T-cell (primary cell): ENCODE measurements around the gene GRXCR2. TPM values are rescaled to one million over a fixed set of nuclear protein-coding genes. Genes with fewer than 3 reads are reported as not detected.

Experiments
- ATAC-seq, 4 experiments: fragments of 200-7000 bp in 3 of 4; fragments of 150-1000 bp in 1 of 4; cut with Tn5 transposase; replicated peaks in 1 of 4; 1 replicate in 3 of 4; 2 replicates in 1 of 4; pipeline ENCODE4 v1.10.0; 2021; ENCODE audit warnings: moderate library complexity in 3 of 4, mild to moderate bottlenecking in 2 of 4, moderate number of reproducible peaks in 1 of 4
- CTCF ChIA-PET, 2 donors: fragments of 300-600 bp; sonication (Branson Sonifier 250); formaldehyde crosslinking; loops; one replicate each; lab custom pipeline; 2022; ENCODE audit warnings: antibody characterized with exemption in 2 of 2; lab: Charles Lee
- POLR2A ChIA-PET, 2 donors: fragments of 300-600 bp; sonication (Branson Sonifier 250); formaldehyde crosslinking; loops; one replicate each; lab custom pipeline; 2022; ENCODE audit warnings: antibody characterized with exemption in 2 of 2; lab: Charles Lee
- DNase-seq, 35 experiments: peaks; one replicate each; pipeline versions ENCODE4 v3.0.0 to v3.0.0-alpha.2; 2013 to 2023
- H3K27ac ChIP-seq: one replicate; pipeline ENCODE4 v1.5.1; 2013; ENCODE audit warnings: low read length
- H3K27me3 ChIP-seq, 2 experiments: replicated peaks in 1 of 2; 1 replicate in 1 of 2; 2 replicates in 1 of 2; pipeline versions ENCODE4 v1.6.1 to v1.7.0; 2013; ENCODE audit warnings: low read length in 1 of 2, mixed read lengths in 1 of 2; ENCODE audit not compliant: control insufficient read depth in 2 of 2, insufficient read depth in 2 of 2; ENCODE audit errors: extremely low read depth in 1 of 2
- H3K36me3 ChIP-seq, 2 donors: 1 replicate in 1 of 2; 2 replicates in 1 of 2; pipeline versions ENCODE4 v1.6.1 to v1.7.0; 2013; ENCODE audit warnings: low read length in 1 of 2; ENCODE audit not compliant: control insufficient read depth in 2 of 2, insufficient read depth in 1 of 2; ENCODE audit errors: extremely low read depth in 1 of 2
- H3K4me1 ChIP-seq, 2 experiments: 1 replicate in 1 of 2; 2 replicates in 1 of 2; pipeline versions ENCODE4 v1.6.1 to v1.7.0; 2013; ENCODE audit warnings: low read length in 2 of 2, mixed read lengths in 1 of 2; ENCODE audit not compliant: insufficient read depth in 2 of 2, control insufficient read depth in 1 of 2; ENCODE audit errors: extremely low read depth in 1 of 2
- H3K4me3 ChIP-seq, 2 donors: 1 replicate in 1 of 2; 2 replicates in 1 of 2; pipeline versions ENCODE4 v1.5.1 to v1.7.0; 2013; ENCODE audit warnings: mild to moderate bottlenecking in 2 of 2, low read length in 1 of 2, moderate library complexity in 1 of 2; ENCODE audit not compliant: control insufficient read depth in 1 of 2; ENCODE audit errors: extremely low read depth in 1 of 2
- H3K9me3 ChIP-seq: 2 replicates; pipeline ENCODE4 v1.7.0; 2013
- H3K27ac Mint-ChIP-seq, 2 donors: one replicate each; pipeline ENCODE4 v1.8.0; 2020 to 2021; ENCODE audit warnings: mild to moderate bottlenecking in 2 of 2, mixed read lengths in 2 of 2
- H3K27me3 Mint-ChIP-seq, 2 donors: one replicate each; pipeline ENCODE4 v1.8.0; 2021 to 2022; ENCODE audit warnings: mixed read lengths in 2 of 2
- H3K36me3 Mint-ChIP-seq: one replicate; pipeline ENCODE4 v1.8.0; 2021; ENCODE audit warnings: mixed read lengths
- H3K4me1 Mint-ChIP-seq, 3 donors: one replicate each; pipeline ENCODE4 v1.8.0; 2020 to 2022; ENCODE audit warnings: mixed read lengths in 3 of 3, mild to moderate bottlenecking in 1 of 3
- H3K4me3 Mint-ChIP-seq, 3 donors: one replicate each; pipeline ENCODE4 v1.8.0; 2020 to 2022; ENCODE audit warnings: mild to moderate bottlenecking in 3 of 3, mixed read lengths in 3 of 3, moderate library complexity in 3 of 3
- H3K9me3 Mint-ChIP-seq, 3 donors: one replicate each; pipeline ENCODE4 v1.8.0; 2020 to 2022; ENCODE audit warnings: mixed read lengths in 3 of 3
- WGBS: methylation state at CpG from one replicate; pipeline ENCODE4 v1.1.5; 2013; ENCODE audit warnings: missing lambda C conversion rate; ENCODE audit not compliant: insufficient coverage; 5-methylcytosine and 5-hydroxymethylcytosine counted together
- total RNA-seq, 35 experiments: library from RNA in 6 of 35; stranded (reverse) in 6 of 35; fragments of 120-200 nt in 1 of 35; gene quantifications; one replicate each; pipeline versions ENCODE4 v1.2.1 to v1.2.4 and lab custom pipeline; 2013 to 2026

GRXCR2 gene
- total RNA-seq, 5 donors from 2014 or later (not counting 1 experiment from before 2014, with no cell fraction given): not detected

DNA sequence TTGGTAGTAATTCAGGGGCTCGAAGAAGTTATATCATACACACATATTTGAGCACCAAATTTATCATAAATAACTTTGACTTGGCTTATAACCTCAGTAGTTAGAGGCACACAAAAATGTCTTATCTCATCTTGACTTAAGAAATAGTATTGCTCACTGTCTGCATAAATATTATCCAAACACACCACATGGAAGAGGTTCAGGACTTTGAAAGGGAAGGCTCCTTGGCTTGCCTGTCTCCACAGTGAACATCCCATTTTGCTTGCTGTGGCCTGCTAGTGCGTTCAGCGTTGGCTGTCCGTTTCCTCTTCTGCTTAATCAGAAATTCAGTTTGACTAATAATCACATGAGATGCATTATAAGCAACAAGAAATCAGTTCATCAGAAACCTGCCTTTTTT, 13.9 kb downstream of the GRXCR2 start:
- Histone ChIP-seq H3K27me3 (peaks cover 0 to 8% of the 10 kb centered on the region in 2 experiments), H3K4me1 (peaks cover 0 to 6% of the 10 kb centered on the region in 2 experiments), H3K9me3 (no peaks in the 10 kb centered on the region), H3K4me3 (no peak overlapping the region), H3K36me3 (no peaks in the 10 kb centered on the region), H3K27ac (no peak overlapping the region)
- peaks cover 12 to 25% of the 10 kb centered on the region in 2 donors for H3K27me3 Mint-ChIP-seq
- H3K27ac Mint-ChIP-seq: no peak overlapping the region
- WGBS: no CpG with 5 or more reads among the region's 4 CpGs
- ATAC-seq: no peak
- no peak for DNase-seq
- H3K36me3 Mint-ChIP-seq: no peaks in the 10 kb centered on the region
- H3K9me3 Mint-ChIP-seq: no peaks in the 10 kb centered on the region
- CTCF ChIA-PET: no interaction called here
- POLR2A ChIA-PET: no interaction called here
- H3K4me1 Mint-ChIP-seq: peaks cover 0 to 4% (median 4%) of the 10 kb centered on the region in 3 donors
- H3K4me3 Mint-ChIP-seq: no peak overlapping the region

- Mint-ChIP-seq H3K4me3 (peak overlapping the region in 1 of 3 donors; percentile 35), H3K36me3 (no peaks in the 10 kb centered on the region), H3K27ac (no peak overlapping the region), H3K4me1 (peaks cover 0 to 4% (median 4%) of the 10 kb centered on the region in 3 donors), H3K9me3 (no peaks in the 10 kb centered on the region), H3K27me3 (peaks cover 12 to 19% of the 10 kb centered on the region in 2 donors)
- ChIA-PET POLR2A (no interaction called here), CTCF (interaction anchor here in 1 of 2 donors (0.6 kb wide), 2 partner anchors 14 to 1595 kb away, joined by 3 to 6 read pairs; no protein-coding TSS in a partner anchor)
- H3K4me1 ChIP-seq: peaks cover 0 to 6% of the 10 kb centered on the region in 2 experiments
- peaks cover 0 to 8% of the 10 kb centered on the region in 2 experiments for H3K27me3 ChIP-seq
- DNase-seq (peak in 4 of 35 experiments; percentile 1 to 4 (median 4)), ATAC-seq (peak in 1 of 4 experiments; percentile 47)
- H3K4me3 ChIP-seq: peak overlapping the region in 1 of 2 donors; percentile 29
- WGBS: 16% methylated on average over 13 of the region's 25 CpGs
- H3K36me3 ChIP-seq: no peaks in the 10 kb centered on the region
- H3K27ac ChIP-seq: no peak overlapping the region
- no peaks in the 10 kb centered on the region for H3K9me3 ChIP-seq
These were observed 16.5 kb downstream of the GRXCR2 start for GRCh38 chr5:145856285-145856818.

DNA sequence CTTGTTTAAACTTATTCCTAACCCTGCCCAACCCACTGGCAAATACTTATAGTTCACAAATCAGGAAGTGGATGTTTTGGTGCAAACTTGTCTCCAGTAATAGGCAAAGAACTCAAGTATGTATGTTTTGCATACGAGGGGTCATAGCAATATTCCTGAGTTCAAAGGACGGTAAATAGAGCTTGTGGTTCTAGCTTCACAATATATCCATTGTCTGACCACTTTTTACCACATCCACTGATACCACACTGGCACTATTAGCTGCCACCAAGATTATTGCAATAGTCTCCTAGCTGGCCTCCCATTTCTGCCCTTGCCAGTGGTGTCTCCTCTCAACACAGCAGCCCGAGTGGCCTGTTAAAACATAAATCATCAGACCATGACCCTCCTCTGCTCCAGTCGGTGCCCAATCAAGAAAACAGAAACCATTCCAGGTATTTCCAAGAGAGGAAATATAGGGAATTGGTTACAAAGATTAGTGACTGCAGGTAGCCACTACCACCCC, 17.0 kb downstream of the GRXCR2 start:
- ChIA-PET POLR2A (interaction anchor here in 1 of 2 donors (0.6 kb wide), 1 partner anchor 57 kb away, joined by 11 read pairs; no protein-coding TSS in a partner anchor), CTCF (no interaction called here)
- Histone ChIP-seq H3K36me3 (no peaks in the 10 kb centered on the region), H3K27me3 (peaks cover 0 to 8% of the 10 kb centered on the region in 2 experiments), H3K4me1 (peaks cover 0 to 6% of the 10 kb centered on the region in 2 experiments), H3K27ac (no peak overlapping the region), H3K4me3 (no peak overlapping the region), H3K9me3 (no peaks in the 10 kb centered on the region)
- DNase-seq (no peak), ATAC-seq (no peak)
- Mint-ChIP-seq H3K27ac (no peak overlapping the region), H3K4me1 (peaks cover 0 to 4% (median 4%) of the 10 kb centered on the region in 3 donors), H3K4me3 (peak overlapping the region in 1 of 3 donors; percentile 35), H3K36me3 (no peaks in the 10 kb centered on the region), H3K9me3 (no peaks in the 10 kb centered on the region), H3K27me3 (peaks cover 12 to 16% of the 10 kb centered on the region in 2 donors)
- WGBS: 92% methylated on average over 2 of the region's 4 CpGs

DNA sequence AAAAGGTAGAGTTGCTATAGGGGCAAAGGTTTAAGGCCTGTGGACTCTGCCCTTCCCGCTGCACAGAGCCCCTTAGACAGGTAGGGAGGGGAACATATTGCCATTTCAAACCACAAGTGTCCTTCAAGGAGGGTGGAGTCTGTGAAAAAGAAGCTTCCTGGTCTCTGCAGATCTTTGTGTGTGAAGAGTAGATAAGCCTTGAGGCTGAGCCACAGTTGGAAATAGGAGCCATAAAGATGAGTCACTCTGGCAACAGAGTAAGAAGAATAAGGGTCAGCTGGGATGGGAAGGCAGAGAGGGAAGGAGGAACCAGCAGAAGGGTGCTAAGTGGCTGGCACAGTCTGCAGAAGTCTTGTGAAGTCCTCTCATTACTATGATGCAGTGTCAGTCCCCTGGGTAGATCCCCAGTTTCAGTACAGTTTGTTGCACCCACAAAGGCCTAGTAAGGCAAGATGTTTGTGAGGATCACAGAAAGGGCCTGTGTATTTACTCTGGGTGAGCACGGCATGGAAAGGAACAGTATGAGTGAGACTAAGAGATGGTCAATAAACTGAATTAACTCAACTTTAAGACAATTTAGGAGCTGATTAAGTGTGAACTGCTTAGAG, 18.1 kb downstream of the GRXCR2 start:
- no CpG with 5 or more reads among the region's 2 CpGs for WGBS
- CTCF ChIA-PET: no interaction called here
- Mint-ChIP-seq H3K27ac (no peak overlapping the region), H3K4me1 (peaks cover 0 to 4% (median 4%) of the 10 kb centered on the region in 3 donors), H3K9me3 (no peaks in the 10 kb centered on the region), H3K4me3 (no peak overlapping the region), H3K36me3 (no peaks in the 10 kb centered on the region), H3K27me3 (peaks cover 12% of the 10 kb centered on the region in 2 donors)
- Histone ChIP-seq H3K9me3 (no peaks in the 10 kb centered on the region), H3K27me3 (peaks cover 0 to 8% of the 10 kb centered on the region in 2 experiments), H3K36me3 (no peaks in the 10 kb centered on the region), H3K27ac (no peak overlapping the region), H3K4me1 (peaks cover 0 to 6% of the 10 kb centered on the region in 2 experiments), H3K4me3 (no peak overlapping the region)
- ATAC-seq: no peak
- DNase-seq: no peak
- POLR2A ChIA-PET: no interaction called here

GRCh38 chr5:145853781-145854376, 18.9 kb downstream of the GRXCR2 start:
- POLR2A ChIA-PET: no interaction called here
- WGBS: no CpG with 5 or more reads among the region's 3 CpGs
- ATAC-seq (no peak), DNase-seq (no peak)
- no peaks in the 10 kb centered on the region for H3K9me3 Mint-ChIP-seq
- no peaks in the 10 kb centered on the region for H3K36me3 ChIP-seq
- no peak overlapping the region for H3K27ac ChIP-seq
- peaks cover 0 to 8% of the 10 kb centered on the region in 2 experiments for H3K27me3 ChIP-seq
- CTCF ChIA-PET: no interaction called here
- peaks cover 0 to 4% (median 4%) of the 10 kb centered on the region in 3 donors for H3K4me1 Mint-ChIP-seq
- H3K9me3 ChIP-seq: no peaks in the 10 kb centered on the region
- H3K27me3 Mint-ChIP-seq: peaks cover 8 to 12% of the 10 kb centered on the region in 2 donors
- H3K4me3 Mint-ChIP-seq: no peak overlapping the region
- no peaks in the 10 kb centered on the region for H3K36me3 Mint-ChIP-seq
- no peak overlapping the region for H3K27ac Mint-ChIP-seq
- H3K4me3 ChIP-seq: no peak overlapping the region
- peaks cover 0 to 6% of the 10 kb centered on the region in 2 experiments for H3K4me1 ChIP-seq

DNA sequence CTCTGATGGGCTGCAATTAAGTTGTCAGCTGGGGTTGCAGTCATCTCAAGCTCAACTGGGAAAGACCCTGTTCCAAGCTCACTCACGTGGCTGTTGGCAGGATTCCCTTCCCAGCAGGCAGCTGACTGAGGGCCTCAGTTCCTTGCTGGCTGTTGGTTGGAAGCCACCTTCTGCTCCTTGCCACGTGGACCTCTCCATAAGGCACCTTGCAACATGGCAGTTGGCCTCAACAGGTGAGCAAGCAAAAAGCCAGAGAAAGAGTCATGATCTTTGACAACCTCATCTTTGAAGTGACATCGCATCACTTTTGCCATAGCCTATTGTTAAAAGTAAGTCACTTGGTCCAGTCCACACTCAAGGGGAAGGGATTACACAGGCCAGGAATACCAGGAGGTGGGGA, 19.8 kb downstream of the GRXCR2 start:
- no peak for ATAC-seq
- Mint-ChIP-seq H3K4me1 (peaks cover 0 to 4% (median 4%) of the 10 kb centered on the region in 3 donors), H3K36me3 (no peaks in the 10 kb centered on the region), H3K27me3 (peaks cover 8 to 12% of the 10 kb centered on the region in 2 donors), H3K27ac (no peak overlapping the region), H3K4me3 (no peak overlapping the region), H3K9me3 (no peaks in the 10 kb centered on the region)
- no peak for DNase-seq
- H3K27me3 ChIP-seq: peaks cover 0 to 8% of the 10 kb centered on the region in 2 experiments
- H3K9me3 ChIP-seq: no peaks in the 10 kb centered on the region
- POLR2A ChIA-PET: no interaction called here
- H3K36me3 ChIP-seq: no peaks in the 10 kb centered on the region
- CTCF ChIA-PET: no interaction called here
- no peak overlapping the region for H3K27ac ChIP-seq
- peaks cover 0 to 6% of the 10 kb centered on the region in 2 experiments for H3K4me1 ChIP-seq
- H3K4me3 ChIP-seq: no peak overlapping the region
- WGBS: 66% methylated on average over 2 of the region's 3 CpGs
